ENCODE data around the gene KLHL29.

GRCh38 chr2:23449831-23450331, 64.9 kb downstream of the KLHL29 start:
- no peak for TF ChIP-seq CTCF (IDR thresholded peaks at IDR 0.05; ENCODE audit: extremely low read depth in 1 of 2, insufficient read depth in 1 of 2, low read depth in 1 of 2, low read length in 2 of 2)
- TF ChIP-seq POLR2AphosphoS5 (IDR thresholded peaks at IDR 0.05; ENCODE audit: insufficient read depth, low read depth, low read length), result no peak
- no peak for TF ChIP-seq EZH2 (IDR thresholded peaks at IDR 0.05; ENCODE audit: borderline replicate concordance, low read depth, low read length, severe bottlenecking)
- no peak for TF ChIP-seq POLR2A (IDR thresholded peaks at IDR 0.05; ENCODE audit: low read depth, low read length)
- TF ChIP-seq GATA2 (IDR thresholded peaks at IDR 0.05; ENCODE audit: insufficient read depth, insufficient read length, low read depth, low read length), result no peak
- TF ChIP-seq MYC (IDR thresholded peaks at IDR 0.05; ENCODE audit: low read depth, low read length), result no peak
- TF ChIP-seq MAX (IDR thresholded peaks at IDR 0.05; ENCODE audit: insufficient read depth, insufficient read length), result no peak

Measured in endothelial cell of umbilical vein (primary cell).